ENCODE data around the gene MLX. TPM values are rescaled to one million over a fixed set of nuclear protein-coding genes. Genes with fewer than 3 reads are reported as not detected.

Gene MLX
- total RNA-seq, 1 donor from 2014 or later = 26.1 TPM

GRCh38 chr17:42563143-42563509, 3.8 kb upstream of the MLX start:
- DNase-seq (ENCODE audit: low spot score in 2 of 2, unreplicated experiment in 2 of 2) = no peak
- no peaks in the 10 kb centered on the region for H3K36me3 Mint-ChIP-seq
- H3K4me1 Mint-ChIP-seq = peaks cover 34% of the 10 kb centered on the region
- TF ChIP-seq, protein P1, sequence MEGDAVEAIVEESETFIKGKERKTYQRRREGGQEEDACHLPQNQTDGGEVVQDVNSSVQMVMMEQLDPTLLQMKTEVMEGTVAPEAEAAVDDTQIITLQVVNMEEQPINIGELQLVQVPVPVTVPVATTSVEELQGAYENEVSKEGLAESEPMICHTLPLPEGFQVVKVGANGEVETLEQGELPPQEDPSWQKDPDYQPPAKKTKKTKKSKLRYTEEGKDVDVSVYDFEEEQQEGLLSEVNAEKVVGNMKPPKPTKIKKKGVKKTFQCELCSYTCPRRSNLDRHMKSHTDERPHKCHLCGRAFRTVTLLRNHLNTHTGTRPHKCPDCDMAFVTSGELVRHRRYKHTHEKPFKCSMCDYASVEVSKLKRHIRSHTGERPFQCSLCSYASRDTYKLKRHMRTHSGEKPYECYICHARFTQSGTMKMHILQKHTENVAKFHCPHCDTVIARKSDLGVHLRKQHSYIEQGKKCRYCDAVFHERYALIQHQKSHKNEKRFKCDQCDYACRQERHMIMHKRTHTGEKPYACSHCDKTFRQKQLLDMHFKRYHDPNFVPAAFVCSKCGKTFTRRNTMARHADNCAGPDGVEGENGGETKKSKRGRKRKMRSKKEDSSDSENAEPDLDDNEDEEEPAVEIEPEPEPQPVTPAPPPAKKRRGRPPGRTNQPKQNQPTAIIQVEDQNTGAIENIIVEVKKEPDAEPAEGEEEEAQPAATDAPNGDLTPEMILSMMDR (IDR thresholded peaks at IDR 0.05; ENCODE audit: unreplicated experiment) = no peak
- peak overlapping the region; percentile 97 for H3K27ac Mint-ChIP-seq
- no peaks in the 10 kb centered on the region for H3K9me3 Mint-ChIP-seq
- peak overlapping the region; percentile 87 for H3K4me3 Mint-ChIP-seq
- no peaks in the 10 kb centered on the region for H3K27me3 Mint-ChIP-seq (ENCODE audit: low read depth)

DNA sequence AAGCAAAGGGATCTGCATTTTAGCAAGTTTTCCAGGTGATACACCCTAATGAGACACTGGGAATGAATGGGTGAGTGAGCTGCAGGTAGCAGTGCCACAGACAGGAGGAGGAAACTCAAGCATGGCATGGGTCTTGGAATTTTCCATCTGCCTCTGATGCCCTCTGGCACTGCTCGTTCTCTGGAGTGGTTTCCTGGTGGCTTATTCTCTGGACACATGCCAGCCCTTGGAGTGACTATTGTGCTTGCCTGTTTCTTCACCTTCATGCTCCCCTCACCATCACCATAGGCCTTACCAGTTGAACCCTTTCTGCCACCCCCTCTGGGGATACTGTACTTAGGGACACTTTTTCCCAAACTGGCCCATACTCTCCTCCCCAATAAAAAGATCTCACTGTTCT, 3.4 kb upstream of the MLX start:
- no peak for DNase-seq (ENCODE audit: low spot score in 2 of 2, unreplicated experiment in 2 of 2)
- Mint-ChIP-seq H3K27me3 (ENCODE audit: low read depth) (no peaks in the 10 kb centered on the region), H3K9me3 (no peaks in the 10 kb centered on the region), H3K27ac (no peak overlapping the region), H3K4me3 (peak overlapping the region; percentile 87), H3K36me3 (no peaks in the 10 kb centered on the region), H3K4me1 (peaks cover 34% of the 10 kb centered on the region)
- TF ChIP-seq, protein P1 (IDR thresholded peaks at IDR 0.05; ENCODE audit: unreplicated experiment) = no peak

GRCh38 chr17:42563950-42564349, 3.0 kb upstream of the MLX start:
- Mint-ChIP-seq H3K9me3 (no peaks in the 10 kb centered on the region), H3K27ac (no peak overlapping the region), H3K4me1 (peaks cover 34% of the 10 kb centered on the region), H3K27me3 (ENCODE audit: low read depth) (no peaks in the 10 kb centered on the region), H3K4me3 (peak overlapping the region; percentile 87), H3K36me3 (no peaks in the 10 kb centered on the region)
- TF ChIP-seq, protein P1 (IDR thresholded peaks at IDR 0.05; ENCODE audit: unreplicated experiment) = no peak
- no peak for DNase-seq (ENCODE audit: low spot score in 2 of 2, unreplicated experiment in 2 of 2)

DNA sequence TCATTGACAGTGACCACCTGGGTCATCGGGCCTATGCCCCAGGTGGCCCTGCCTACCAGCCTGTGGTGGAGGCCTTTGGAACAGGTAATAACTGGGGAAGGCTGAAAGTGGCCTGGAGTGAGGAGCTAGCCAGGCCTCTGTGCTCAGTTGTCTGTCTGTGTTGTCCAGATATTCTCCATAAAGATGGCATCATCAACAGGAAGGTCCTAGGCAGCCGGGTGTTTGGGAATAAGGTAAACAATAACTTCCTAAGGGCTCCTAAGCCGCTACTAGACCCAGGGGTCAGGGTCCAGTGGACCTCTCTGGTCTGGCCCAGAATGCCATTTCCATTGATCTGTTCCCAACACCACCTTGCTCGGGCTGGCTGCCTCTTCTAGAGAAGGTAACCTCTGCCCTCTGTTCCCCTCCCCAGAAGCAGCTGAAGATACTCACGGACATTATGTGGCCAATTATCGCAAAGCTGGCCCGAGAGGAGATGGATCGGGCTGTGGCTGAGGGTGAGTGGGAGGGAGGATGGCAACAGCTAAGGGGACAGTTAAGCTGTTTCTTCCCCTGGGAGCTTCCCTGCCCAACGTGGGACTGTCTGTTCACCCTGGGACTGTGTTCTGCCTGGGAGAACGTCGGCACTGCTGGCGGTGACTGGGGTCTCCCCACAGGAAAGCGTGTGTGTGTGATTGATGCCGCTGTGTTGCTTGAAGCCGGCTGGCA, 1.9 kb upstream of the MLX start:
- Mint-ChIP-seq H3K36me3 (peaks cover 2% of the 10 kb centered on the region), H3K9me3 (no peaks in the 10 kb centered on the region), H3K4me1 (peaks cover 34% of the 10 kb centered on the region), H3K27ac (no peak overlapping the region), H3K4me3 (peak overlapping the region; percentile 34), H3K27me3 (ENCODE audit: low read depth) (no peaks in the 10 kb centered on the region)
- TF ChIP-seq, protein P1 (IDR thresholded peaks at IDR 0.05; ENCODE audit: unreplicated experiment) = no peak
- DNase-seq (ENCODE audit: low spot score in 2 of 2, unreplicated experiment in 2 of 2) = no peak

DNA sequence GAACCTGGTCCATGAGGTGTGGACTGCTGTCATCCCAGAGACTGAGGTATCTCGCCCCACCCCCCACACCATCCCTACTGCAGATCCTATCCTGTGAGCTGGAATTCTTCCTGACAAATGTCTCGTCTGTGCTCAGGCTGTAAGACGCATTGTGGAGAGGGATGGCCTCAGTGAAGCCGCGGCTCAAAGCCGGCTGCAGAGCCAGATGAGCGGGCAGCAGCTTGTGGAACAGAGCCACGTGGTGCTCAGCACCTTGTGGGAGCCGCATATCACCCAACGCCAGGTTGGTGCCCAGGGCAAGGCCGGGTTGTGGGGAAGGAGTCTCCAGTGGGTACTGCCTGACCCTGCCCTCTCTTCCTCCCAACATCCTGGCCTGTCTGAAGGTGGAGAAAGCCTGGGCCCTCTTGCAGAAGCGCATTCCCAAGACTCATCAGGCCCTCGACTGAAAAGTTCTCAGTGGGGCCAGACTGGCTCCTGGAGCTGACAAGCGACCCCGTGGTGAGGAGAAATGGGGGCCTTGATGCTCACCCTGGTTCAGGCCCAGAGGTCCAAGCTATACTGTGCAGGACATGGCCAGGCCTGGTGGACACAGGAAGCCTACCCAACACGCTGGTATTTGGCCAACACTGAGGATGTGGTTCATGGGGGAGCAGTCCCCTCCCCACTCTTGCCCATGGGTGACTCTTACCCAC, 1.2 kb upstream of the MLX start:
- peaks cover 2% of the 10 kb centered on the region for H3K36me3 Mint-ChIP-seq
- H3K4me3 Mint-ChIP-seq = peak overlapping the region; percentile 94
- TF ChIP-seq, protein P1 (IDR thresholded peaks at IDR 0.05; ENCODE audit: unreplicated experiment) = no peak
- no peaks in the 10 kb centered on the region for H3K9me3 Mint-ChIP-seq
- peaks cover 31% of the 10 kb centered on the region for H3K4me1 Mint-ChIP-seq
- H3K27ac Mint-ChIP-seq = no peak overlapping the region
- no peak for DNase-seq (ENCODE audit: low spot score in 2 of 2, unreplicated experiment in 2 of 2)
- H3K27me3 Mint-ChIP-seq (ENCODE audit: low read depth) = no peaks in the 10 kb centered on the region
